ENCODE results near the gene RPUSD4.

The RPUSD4 gene

GRCh38 chr11:126194121-126194543, 17.3 kb downstream of the RPUSD4 start:
- no peak overlapping the region for H3K4me3 ChIP-seq (ENCODE audit: low read length)
- no peak for TF ChIP-seq ZNF274 (IDR thresholded peaks at IDR 0.05; ENCODE audit: low read depth, low read length)

GRCh38 chr11:126193038-126193478, 18.4 kb downstream of the RPUSD4 start:
- no peak overlapping the region for H3K4me3 ChIP-seq (ENCODE audit: low read length)
- no peak for TF ChIP-seq ZNF274 (IDR thresholded peaks at IDR 0.05; ENCODE audit: low read depth, low read length)

- no peak for TF ChIP-seq ZNF274 (IDR thresholded peaks at IDR 0.05; ENCODE audit: low read depth, low read length)
- H3K4me3 ChIP-seq (ENCODE audit: low read length), result no peak overlapping the region
Measured at GRCh38 chr11:126192361-126192760, 19.1 kb downstream of the RPUSD4 start.

- TF ChIP-seq ZNF274 (IDR thresholded peaks at IDR 0.05; ENCODE audit: low read depth, low read length), result no peak
- H3K4me3 ChIP-seq (ENCODE audit: low read length), result no peak overlapping the region
Measured at GRCh38 chr11:126191379-126192073, 19.9 kb downstream of the RPUSD4 start.

- H3K4me3 ChIP-seq (ENCODE audit: low read length), result no peak overlapping the region
- TF ChIP-seq ZNF274 (IDR thresholded peaks at IDR 0.05; ENCODE audit: low read depth, low read length), result no peak
Measured at GRCh38 chr11:126190792-126191191, 20.7 kb downstream of the RPUSD4 start.

- TF ChIP-seq ZNF274 (IDR thresholded peaks at IDR 0.05; ENCODE audit: low read depth, low read length), result no peak
- no peak overlapping the region for H3K4me3 ChIP-seq (ENCODE audit: low read length)
Measured at GRCh38 chr11:126189109-126189929, 22.1 kb downstream of the RPUSD4 start.

GRCh38 chr11:126188332-126189108, 22.9 kb downstream of the RPUSD4 start:
- no peak overlapping the region for H3K4me3 ChIP-seq (ENCODE audit: low read length)

GRCh38 chr11:126186708-126187529, 24.5 kb downstream of the RPUSD4 start:
- H3K4me3 ChIP-seq (ENCODE audit: low read length), result no peak overlapping the region
- no peak for TF ChIP-seq ZNF274 (IDR thresholded peaks at IDR 0.05; ENCODE audit: low read depth, low read length)

More at GRCh38 chr11:126188332-126189108, 22.9 kb downstream of the RPUSD4 start:
- no peak for TF ChIP-seq ZNF274 (IDR thresholded peaks at IDR 0.05; ENCODE audit: low read depth, low read length)

- TF ChIP-seq ZNF274 (IDR thresholded peaks at IDR 0.05; ENCODE audit: low read depth, low read length), result no peak
- H3K4me3 ChIP-seq (ENCODE audit: low read length), result no peak overlapping the region
Measured at GRCh38 chr11:126186025-126186698, 25.3 kb downstream of the RPUSD4 start.

GRCh38 chr11:126185259-126186024, 26.0 kb downstream of the RPUSD4 start:
- no peak for TF ChIP-seq ZNF274 (IDR thresholded peaks at IDR 0.05; ENCODE audit: low read depth, low read length)
- no peak overlapping the region for H3K4me3 ChIP-seq (ENCODE audit: low read length)

GRCh38 chr11:126182787-126183445, 28.5 kb downstream of the RPUSD4 start:
- no peak overlapping the region for H3K4me3 ChIP-seq (ENCODE audit: low read length)
- no peak for TF ChIP-seq ZNF274 (IDR thresholded peaks at IDR 0.05; ENCODE audit: low read depth, low read length)

Data from GM08714 (cell line).